ENCODE measurements around the gene TRUB2. TPM values are rescaled to one million over a fixed set of nuclear protein-coding genes. Genes with fewer than 3 reads are reported as not detected.

TRUB2 gene
- total and polyA plus RNA-seq, 2 of the 8 experiments (the other 6 are each of a cell fraction or from before 2014, with no cell fraction given), result 20.7 to 37.8 TPM

DNA sequence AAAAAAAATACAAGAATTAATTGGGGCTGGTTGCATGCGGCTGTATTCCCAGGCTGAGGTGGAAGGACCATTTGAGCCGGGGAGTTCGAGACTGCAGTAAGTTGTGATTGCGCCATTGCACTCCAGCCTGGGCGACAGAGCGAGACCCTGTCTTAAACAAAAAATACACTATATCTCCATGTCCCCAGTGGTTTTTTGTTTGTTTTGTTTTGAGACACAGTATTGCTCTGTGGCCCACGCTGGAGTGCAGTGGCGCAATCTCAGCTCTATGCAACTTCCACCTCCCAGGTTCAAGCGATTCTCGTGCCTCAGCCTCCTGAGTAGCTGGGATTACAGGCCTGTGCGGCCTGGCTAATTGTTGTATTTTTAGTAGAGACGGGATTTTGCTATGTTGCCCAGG lies 1.5 kb upstream of the TRUB2 start:
- H4K20me1 ChIP-seq (replicated peaks in 1 of 2; ENCODE audit: control insufficient read depth in 1 of 2, insufficient read depth in 2 of 2, low read length in 2 of 2), result peaks cover 1 to 3% of the 10 kb centered on the region in 2 experiments
- FAIRE-seq (no peak), DNase-seq (ENCODE audit: low read depth in 1 of 2, low spot score in 2 of 2) (no peak)
- WGBS, 2 experiments (ENCODE audit: extremely low coverage in 1 of 2, insufficient coverage in 1 of 2, insufficient read length in 1 of 2, insufficient replicate concordance in 2 of 2, low coverage in 1 of 2, low lambda C conversion rate in 2 of 2, missing lambda C conversion rate in 1 of 2), result 87% methylated on average over 12 of the region's 12 CpGs; no CpG with 5 or more reads in 1 of the 2 experiments
- H3K23ac ChIP-seq (ENCODE audit: insufficient read length), result no peak overlapping the region
- H4K5ac ChIP-seq (ENCODE audit: insufficient read length, low read depth, low read length), result no peak overlapping the region
- peaks cover 0 to 11% (median 1%) of the 10 kb centered on the region in 4 experiments; a peak in 4 of 8 replicates for H3K36me3 ChIP-seq (ENCODE audit: control insufficient read depth in 2 of 4, insufficient read depth in 4 of 4, low read length in 3 of 4)
- H2AK5ac ChIP-seq (ENCODE audit: low read depth, low read length), result no peak overlapping the region
- H3K14ac ChIP-seq (ENCODE audit: insufficient read length), result no peak overlapping the region
- H3K9ac ChIP-seq (replicated peaks in 1 of 4; ENCODE audit: extremely low read depth in 1 of 4, low read depth in 3 of 4, low read length in 3 of 4), result peak overlapping the region in 1 of 4 experiments; percentile 60; a peak in 1 of 7 replicates
- peak overlapping the region; percentile 63 to 96; a peak in 3 of 4 replicates for H3K4me2 ChIP-seq (ENCODE audit: insufficient read depth in 1 of 2, low read depth in 2 of 2, low read length in 2 of 2)
- no peaks in the 10 kb centered on the region; a peak in 3 of 7 replicates for H3K4me1 ChIP-seq (replicated peaks in 1 of 4; ENCODE audit: control insufficient read depth in 3 of 4, insufficient read depth in 4 of 4, low read length in 3 of 4)
- H2BK5ac ChIP-seq (ENCODE audit: low read depth, low read length), result no peak overlapping the region
- no peak overlapping the region for H4K8ac ChIP-seq (ENCODE audit: extremely low read depth, insufficient read depth, low read length)
- POLR2A ChIA-PET (ENCODE audit: partially characterized antibody), result interaction anchor here (0.6 to 3.1 kb wide), 2 partner anchors 12 to 73 kb away, joined by 3 to 10 read pairs; no protein-coding TSS in a partner anchor
- CTCF ChIA-PET (ENCODE audit: partially characterized antibody), result interaction anchor here (2.9 kb wide), 1 partner anchor 39 kb away, joined by 12 read pairs; no protein-coding TSS in a partner anchor
- H3K79me2 ChIP-seq (ENCODE audit: control insufficient read depth in 1 of 2, insufficient read depth in 2 of 2, low read length in 2 of 2), result peaks cover 0 to 25% of the 10 kb centered on the region in 2 experiments; a peak in 2 of 4 replicates
- H2AFZ ChIP-seq (ENCODE audit: low read length), result no peak overlapping the region
- H2BK120ac ChIP-seq (replicated peaks; ENCODE audit: low read depth, low read length), result no peak overlapping the region
- H3K79me1 ChIP-seq (ENCODE audit: low read depth, low read length), result peaks cover 8% of the 10 kb centered on the region; the same call in 1 of the 2 replicates
- no peak overlapping the region for H3K27ac ChIP-seq (ENCODE audit: low read depth, low read length)
- no peak for TF ChIP-seq CTBP2 (IDR thresholded peaks at IDR 0.05; ENCODE audit: borderline replicate concordance, insufficient read depth, insufficient read length, low read length)
- TF ChIP-seq JUN (IDR thresholded peaks at IDR 0.05; ENCODE audit: low read depth, low read length), result no peak
- no peak for TF ChIP-seq JUND (IDR thresholded peaks at IDR 0.05; ENCODE audit: low read length)
- H3K56ac ChIP-seq (replicated peaks; ENCODE audit: insufficient read length, low read depth, low read length), result no peak overlapping the region
- no peak overlapping the region for H2BK15ac ChIP-seq (ENCODE audit: low read length)
- peaks cover 7% of the 10 kb centered on the region for H3K23me2 ChIP-seq (ENCODE audit: low read depth, low read length)
- peak overlapping the region; percentile 86 to 100 (median 92); a peak in 7 of 8 replicates for H3K4me3 ChIP-seq (ENCODE audit: extremely low read depth in 1 of 4, insufficient read depth in 2 of 4, low read depth in 3 of 4, low read length in 4 of 4)
- H3K18ac ChIP-seq (ENCODE audit: extremely low read depth, low read length), result no peak overlapping the region
- H3K27me3 ChIP-seq (replicated peaks in 1 of 4; ENCODE audit: control insufficient read depth in 3 of 4, extremely low read depth in 1 of 4, insufficient read depth in 3 of 4, low read length in 3 of 4), result no peaks in the 10 kb centered on the region
- no peak overlapping the region for H3K4ac ChIP-seq (replicated peaks; ENCODE audit: insufficient read length, low read depth, low read length)
- no peak overlapping the region for H2BK12ac ChIP-seq (ENCODE audit: low read depth, low read length)
- H4K91ac ChIP-seq (replicated peaks; ENCODE audit: insufficient read length, low read length), result no peak overlapping the region
- no peaks in the 10 kb centered on the region for H3K9me3 ChIP-seq (ENCODE audit: insufficient read depth in 2 of 2, low read depth in 1 of 2, low read length in 1 of 2)
- H2BK20ac ChIP-seq (ENCODE audit: low read length), result no peak overlapping the region
